Measurements from ENCODE around the gene DAGLA.

DNA sequence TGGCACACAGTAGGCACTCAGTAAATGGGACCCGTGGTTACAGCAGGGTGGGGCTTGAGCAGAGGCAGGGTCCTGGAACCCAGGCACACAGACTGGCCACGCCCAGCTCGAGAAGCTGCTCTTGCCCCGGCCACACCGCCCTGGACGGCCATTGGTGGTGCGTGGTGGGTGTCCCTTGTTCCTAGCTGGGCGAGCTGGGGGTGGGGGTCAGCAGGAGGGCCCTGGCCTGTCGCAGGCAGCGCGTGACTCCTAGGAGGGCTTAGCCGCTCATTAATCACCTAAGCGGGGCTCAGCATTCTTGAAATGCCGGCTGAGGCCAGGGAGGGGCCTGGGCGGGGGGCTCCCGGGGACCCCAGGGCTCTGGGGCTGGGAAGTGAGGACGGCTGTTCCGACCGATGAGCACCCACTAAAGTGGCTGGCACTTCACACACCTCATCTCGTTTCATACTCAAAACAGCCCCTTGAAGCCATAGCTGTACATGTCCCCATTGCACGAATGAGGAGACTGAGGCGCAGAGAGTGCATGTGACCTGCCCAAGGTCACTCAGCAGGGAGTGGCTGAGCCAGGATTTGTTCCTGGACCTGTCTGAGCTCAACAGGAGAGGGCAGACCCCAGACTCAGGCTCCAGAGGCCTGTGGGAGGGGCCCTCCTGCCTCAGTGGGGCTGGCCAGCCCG lies 83.9 kb downstream of the DAGLA start:
- TF ChIP-seq, protein P1, sequence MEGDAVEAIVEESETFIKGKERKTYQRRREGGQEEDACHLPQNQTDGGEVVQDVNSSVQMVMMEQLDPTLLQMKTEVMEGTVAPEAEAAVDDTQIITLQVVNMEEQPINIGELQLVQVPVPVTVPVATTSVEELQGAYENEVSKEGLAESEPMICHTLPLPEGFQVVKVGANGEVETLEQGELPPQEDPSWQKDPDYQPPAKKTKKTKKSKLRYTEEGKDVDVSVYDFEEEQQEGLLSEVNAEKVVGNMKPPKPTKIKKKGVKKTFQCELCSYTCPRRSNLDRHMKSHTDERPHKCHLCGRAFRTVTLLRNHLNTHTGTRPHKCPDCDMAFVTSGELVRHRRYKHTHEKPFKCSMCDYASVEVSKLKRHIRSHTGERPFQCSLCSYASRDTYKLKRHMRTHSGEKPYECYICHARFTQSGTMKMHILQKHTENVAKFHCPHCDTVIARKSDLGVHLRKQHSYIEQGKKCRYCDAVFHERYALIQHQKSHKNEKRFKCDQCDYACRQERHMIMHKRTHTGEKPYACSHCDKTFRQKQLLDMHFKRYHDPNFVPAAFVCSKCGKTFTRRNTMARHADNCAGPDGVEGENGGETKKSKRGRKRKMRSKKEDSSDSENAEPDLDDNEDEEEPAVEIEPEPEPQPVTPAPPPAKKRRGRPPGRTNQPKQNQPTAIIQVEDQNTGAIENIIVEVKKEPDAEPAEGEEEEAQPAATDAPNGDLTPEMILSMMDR (conservative IDR thresholded peaks at IDR 0.05; ENCODE audit: low read depth, low read length), result no peak
- TF ChIP-seq EZH2 (IDR thresholded peaks at IDR 0.05; ENCODE audit: borderline replicate concordance, low read depth, low read length, poor library complexity, severe bottlenecking), result no peak
